Fibroblast of lung (primary cell): ENCODE results near the gene RASSF3. TPM values are rescaled to one million over a fixed set of nuclear protein-coding genes. Genes with fewer than 3 reads are reported as not detected.

ENCODE experiments used
- DNase-seq, 2 donors: peaks; one replicate each; pipeline versions ENCODE4 v3.0.0 to v3.0.0-alpha.2; 2010; ENCODE audit warnings: low read depth in 2 of 2
- H2AFZ ChIP-seq: 2 replicates; pipeline ENCODE4 v1.5.1; 2012; ENCODE audit warnings: low read length, control low read depth, inconsistent platforms
- H3K27ac ChIP-seq: 2 replicates; pipeline ENCODE4 v1.5.1; 2011; ENCODE audit warnings: low read length, control low read depth; ENCODE audit not compliant: insufficient read depth
- H3K27me3 ChIP-seq: 2 replicates; pipeline ENCODE4 v1.5.1; 2011; ENCODE audit warnings: mild to moderate bottlenecking, low read length; ENCODE audit not compliant: control insufficient read depth, insufficient read depth
- H3K36me3 ChIP-seq: 2 replicates; pipeline ENCODE4 v1.5.1; 2011; ENCODE audit warnings: low read length; ENCODE audit not compliant: control insufficient read depth, insufficient read depth
- H3K4me1 ChIP-seq: 2 replicates; pipeline ENCODE4 v1.5.1; 2011; ENCODE audit warnings: low read length; ENCODE audit not compliant: control insufficient read depth, insufficient read depth; ENCODE audit errors: extremely low read depth
- H3K4me2 ChIP-seq: 2 replicates; pipeline ENCODE4 v1.5.1; 2011; ENCODE audit warnings: low read length, control low read depth; ENCODE audit not compliant: insufficient read depth; ENCODE audit errors: extremely low read depth
- H3K4me3 ChIP-seq, 4 experiments: fragments of 200-600 bp in 1 of 4; sonication (generic) in 1 of 4; replicated peaks in 1 of 4; 2 replicates each; pipeline ENCODE4 v1.5.1; 2011 to 2016; ENCODE audit warnings: low read length in 4 of 4, low read depth in 3 of 4, mild to moderate bottlenecking in 3 of 4, control low read depth in 2 of 4, inconsistent platforms in 1 of 4, mixed read lengths in 1 of 4; ENCODE audit not compliant: insufficient read depth in 1 of 4; ENCODE audit errors: control extremely low read depth in 1 of 4
- H3K79me2 ChIP-seq: 2 replicates; pipeline ENCODE4 v1.5.1; 2012; ENCODE audit warnings: mild to moderate bottlenecking, low read length, inconsistent platforms; ENCODE audit not compliant: control insufficient read depth, insufficient read depth
- H3K9ac ChIP-seq: 2 replicates; pipeline ENCODE4 v1.5.1; 2011; ENCODE audit warnings: mild to moderate bottlenecking, low read length, control low read depth; ENCODE audit not compliant: insufficient read depth
- H3K9me3 ChIP-seq: 2 replicates; pipeline ENCODE4 v1.5.1; 2012; ENCODE audit warnings: low read depth, low read length; ENCODE audit not compliant: control insufficient read depth, insufficient read depth
- H4K20me1 ChIP-seq: 2 replicates; pipeline ENCODE4 v1.5.1; 2011; ENCODE audit warnings: low read length; ENCODE audit not compliant: control insufficient read depth, insufficient read depth; ENCODE audit errors: extremely low read depth
- EZH2 ChIP-seq: IDR thresholded peaks from 2 replicates; pipeline ENCODE4 v1.5.1; 2012; ENCODE audit warnings: low read length, control low read depth, mild to moderate bottlenecking; ENCODE audit errors: missing control alignments
- polyA plus RNA-seq, 2 donors: library from polyadenylated mRNA; depleted of rRNA in 1 of 2; stranded (reverse) in 1 of 2; unstranded in 1 of 2; fragments of >200 nt; gene quantifications; 2 replicates each; pipeline ENCODE4 v1.2.1, GENCODE V29; 2011 to 2012; ENCODE audit warnings: missing spikeins in 1 of 2
- total RNA-seq: library from RNA; depleted of rRNA; stranded (reverse); fragments of >200 nt; gene quantifications from 2 replicates; pipeline ENCODE4 v1.2.1, GENCODE V29; 2014
- TF ChIP-seq, protein P1 (sequence below), 2 donors: IDR thresholded peaks in 1 of 2; conservative IDR thresholded peaks in 1 of 2; 1 replicate in 1 of 2; 2 replicates in 1 of 2; pipeline ENCODE4 v1.5.1; 2011 to 2012; ENCODE audit warnings: low read length in 2 of 2, control low read depth in 1 of 2, inconsistent platforms in 1 of 2, low read depth in 1 of 2, mild to moderate bottlenecking in 1 of 2

Gene RASSF3
- total and polyA plus RNA-seq, 2 donors (not counting 1 experiment from before 2014, with no cell fraction given), result 37.7 to 45.9 TPM

DNA sequence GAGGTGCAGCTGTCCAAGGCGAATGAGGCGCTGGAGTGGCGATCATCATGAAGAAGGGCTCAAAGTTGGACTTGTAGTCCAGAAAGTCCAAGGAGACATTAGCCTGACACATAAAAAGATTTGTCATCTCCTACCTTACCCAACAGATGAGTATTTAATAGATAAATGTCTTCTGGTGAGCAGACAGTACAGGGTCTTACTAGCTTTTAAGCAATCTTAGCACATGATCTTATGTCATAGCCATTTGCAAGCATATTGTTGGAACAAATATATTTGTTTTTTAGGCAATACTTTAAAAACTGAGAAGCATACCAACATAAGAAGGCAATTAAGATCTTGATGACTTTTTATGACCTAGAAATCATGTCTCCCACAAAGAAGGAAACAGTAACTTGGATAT, 132.9 kb downstream of the RASSF3 start:
- Histone ChIP-seq H3K9me3 (no peaks in the 10 kb centered on the region), H3K27me3 (no peaks in the 10 kb centered on the region), H3K27ac (no peak overlapping the region), H3K79me2 (no peaks in the 10 kb centered on the region), H3K36me3 (peaks cover 9% of the 10 kb centered on the region), H4K20me1 (no peaks in the 10 kb centered on the region), H3K4me2 (no peak overlapping the region), H3K9ac (no peak overlapping the region), H2AFZ (no peak overlapping the region), H3K4me1 (peaks cover 8% of the 10 kb centered on the region), H3K4me3 (no peak overlapping the region)
- no peak for DNase-seq
- TF ChIP-seq, protein P1, sequence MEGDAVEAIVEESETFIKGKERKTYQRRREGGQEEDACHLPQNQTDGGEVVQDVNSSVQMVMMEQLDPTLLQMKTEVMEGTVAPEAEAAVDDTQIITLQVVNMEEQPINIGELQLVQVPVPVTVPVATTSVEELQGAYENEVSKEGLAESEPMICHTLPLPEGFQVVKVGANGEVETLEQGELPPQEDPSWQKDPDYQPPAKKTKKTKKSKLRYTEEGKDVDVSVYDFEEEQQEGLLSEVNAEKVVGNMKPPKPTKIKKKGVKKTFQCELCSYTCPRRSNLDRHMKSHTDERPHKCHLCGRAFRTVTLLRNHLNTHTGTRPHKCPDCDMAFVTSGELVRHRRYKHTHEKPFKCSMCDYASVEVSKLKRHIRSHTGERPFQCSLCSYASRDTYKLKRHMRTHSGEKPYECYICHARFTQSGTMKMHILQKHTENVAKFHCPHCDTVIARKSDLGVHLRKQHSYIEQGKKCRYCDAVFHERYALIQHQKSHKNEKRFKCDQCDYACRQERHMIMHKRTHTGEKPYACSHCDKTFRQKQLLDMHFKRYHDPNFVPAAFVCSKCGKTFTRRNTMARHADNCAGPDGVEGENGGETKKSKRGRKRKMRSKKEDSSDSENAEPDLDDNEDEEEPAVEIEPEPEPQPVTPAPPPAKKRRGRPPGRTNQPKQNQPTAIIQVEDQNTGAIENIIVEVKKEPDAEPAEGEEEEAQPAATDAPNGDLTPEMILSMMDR (conservative IDR thresholded peaks at IDR 0.05 in 1 of 2, IDR thresholded peaks at IDR 0.05 in 1 of 2; ENCODE audit: low read depth in 1 of 2, low read length in 2 of 2), result no peak
- TF ChIP-seq EZH2, result no peak

DNA sequence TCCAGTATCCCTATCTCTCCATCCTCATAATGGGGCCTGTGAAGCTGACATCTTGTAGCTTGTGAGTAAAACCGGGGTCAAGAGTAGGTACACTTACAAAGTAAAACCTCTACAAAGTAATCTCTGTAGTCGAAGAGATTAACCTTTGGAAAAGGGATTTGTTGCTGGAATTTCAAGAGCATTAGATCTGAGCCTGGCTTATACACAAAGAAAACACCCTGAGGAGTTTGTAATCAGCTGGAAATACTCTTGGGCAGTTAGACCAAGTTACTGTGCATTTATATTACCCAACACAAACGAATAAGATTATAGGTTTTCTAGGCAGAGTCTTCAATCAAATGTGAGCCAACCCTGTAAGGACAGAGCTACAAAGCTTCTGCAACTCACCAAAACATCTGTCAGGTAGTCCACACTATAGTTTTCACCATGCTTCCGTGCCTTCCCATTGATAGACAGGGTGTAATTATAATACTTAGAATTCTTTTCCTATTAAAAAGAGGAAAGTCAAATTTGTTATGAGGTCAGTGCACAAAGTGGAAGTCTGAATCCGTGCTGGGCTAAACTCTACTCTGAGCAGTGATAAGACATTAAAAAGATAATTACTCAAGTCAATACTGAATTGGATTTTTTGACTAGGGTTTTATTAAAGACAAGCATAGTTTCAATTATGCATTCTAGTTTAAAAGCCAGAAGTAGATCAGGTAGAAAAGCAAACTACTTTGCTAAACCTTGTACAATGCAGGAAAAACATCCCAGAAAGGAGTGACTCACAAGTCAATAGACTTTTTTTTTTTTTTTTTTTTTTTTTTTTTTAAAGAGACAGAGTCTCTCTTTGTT, 134.3 kb downstream of the RASSF3 start:
- no peak overlapping the region for H3K9ac ChIP-seq
- H3K4me3 ChIP-seq, result no peak overlapping the region
- peaks cover 9% of the 10 kb centered on the region for H3K36me3 ChIP-seq
- no peaks in the 10 kb centered on the region for H3K27me3 ChIP-seq
- H3K4me1 ChIP-seq, result peaks cover 8% of the 10 kb centered on the region
- H3K79me2 ChIP-seq, result no peaks in the 10 kb centered on the region
- no peak overlapping the region for H2AFZ ChIP-seq
- peak; percentile 40 to 48 for DNase-seq
- TF ChIP-seq, protein P1 (conservative IDR thresholded peaks at IDR 0.05 in 1 of 2, IDR thresholded peaks at IDR 0.05 in 1 of 2; ENCODE audit: low read depth in 1 of 2, low read length in 2 of 2), result no peak
- TF ChIP-seq EZH2, result no peak
- no peaks in the 10 kb centered on the region for H4K20me1 ChIP-seq
- peak overlapping the region; percentile 25 for H3K4me2 ChIP-seq
- no peaks in the 10 kb centered on the region for H3K9me3 ChIP-seq
- no peak overlapping the region for H3K27ac ChIP-seq

DNA sequence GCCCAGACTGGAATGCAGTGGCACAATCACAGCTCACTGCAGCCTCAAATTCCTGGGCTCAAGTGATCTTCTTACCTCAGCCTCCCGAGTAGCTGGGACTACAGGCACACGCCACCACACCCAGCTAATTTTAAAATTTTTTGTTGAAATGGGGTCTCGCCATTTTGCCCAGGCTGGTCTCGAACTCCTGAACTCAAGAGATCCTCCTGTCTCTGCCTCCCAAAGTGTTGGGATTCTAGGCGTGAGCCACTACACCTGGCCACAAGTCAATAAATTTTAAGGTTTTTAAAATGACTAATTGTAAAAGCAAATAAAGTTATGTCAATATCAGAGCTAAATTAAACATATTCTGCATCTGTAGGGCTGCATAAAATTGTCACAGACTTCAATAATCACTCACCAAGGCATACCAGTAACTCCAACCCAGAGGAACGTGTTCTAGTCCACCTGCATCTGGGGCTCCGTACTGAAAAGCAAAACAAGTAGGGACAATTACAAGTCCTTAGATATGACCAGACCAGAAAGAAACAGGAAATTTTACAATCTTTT, 135.0 kb downstream of the RASSF3 start:
- H3K36me3 ChIP-seq, result peaks cover 9% of the 10 kb centered on the region
- no peaks in the 10 kb centered on the region for H3K27me3 ChIP-seq
- peaks cover 8% of the 10 kb centered on the region for H3K4me1 ChIP-seq
- TF ChIP-seq, protein P1 (conservative IDR thresholded peaks at IDR 0.05 in 1 of 2, IDR thresholded peaks at IDR 0.05 in 1 of 2; ENCODE audit: low read depth in 1 of 2, low read length in 2 of 2), result no peak
- TF ChIP-seq EZH2, result no peak
- H4K20me1 ChIP-seq, result no peaks in the 10 kb centered on the region
- no peak overlapping the region for H2AFZ ChIP-seq
- H3K4me2 ChIP-seq, result no peak overlapping the region
- H3K4me3 ChIP-seq, result no peak overlapping the region
- H3K27ac ChIP-seq, result no peak overlapping the region
- no peaks in the 10 kb centered on the region for H3K9me3 ChIP-seq
- no peaks in the 10 kb centered on the region for H3K79me2 ChIP-seq
- DNase-seq, result no peak
- no peak overlapping the region for H3K9ac ChIP-seq
